Lower leg skin (tissue), 3 donors: Measurements from ENCODE around the gene PTPN2.

Experiments used
- CTCF ChIP-seq, 3 donors: fragments of 450-650 bp; IDR thresholded peaks; one replicate each; pipeline ENCODE4 v1.5.1; 2016; ENCODE audit warnings: antibody characterized with exemption in 3 of 3, mild to moderate bottlenecking in 3 of 3, moderate library complexity in 2 of 3
- POLR2A ChIP-seq, 2 donors: fragments of 450-650 bp; IDR thresholded peaks; one replicate each; pipeline ENCODE4 v1.6.1; 2016 to 2017; ENCODE audit warnings: antibody characterized with exemption in 2 of 2, mild to moderate bottlenecking in 1 of 2, moderate library complexity in 1 of 2

- TF ChIP-seq CTCF (IDR thresholded peaks at IDR 0.05): no peak
- no peak for TF ChIP-seq POLR2A (IDR thresholded peaks at IDR 0.05)
Measured at GRCh38 chr18:12930376-12930775, 46.3 kb upstream of the PTPN2 start.
